ENCODE results near the gene GNB1L. TPM values are rescaled to one million over a fixed set of nuclear protein-coding genes. Genes with fewer than 3 reads are reported as not detected.

Gene GNB1L
- polyA plus RNA-seq, 1 donor = 4.4 TPM

DNA sequence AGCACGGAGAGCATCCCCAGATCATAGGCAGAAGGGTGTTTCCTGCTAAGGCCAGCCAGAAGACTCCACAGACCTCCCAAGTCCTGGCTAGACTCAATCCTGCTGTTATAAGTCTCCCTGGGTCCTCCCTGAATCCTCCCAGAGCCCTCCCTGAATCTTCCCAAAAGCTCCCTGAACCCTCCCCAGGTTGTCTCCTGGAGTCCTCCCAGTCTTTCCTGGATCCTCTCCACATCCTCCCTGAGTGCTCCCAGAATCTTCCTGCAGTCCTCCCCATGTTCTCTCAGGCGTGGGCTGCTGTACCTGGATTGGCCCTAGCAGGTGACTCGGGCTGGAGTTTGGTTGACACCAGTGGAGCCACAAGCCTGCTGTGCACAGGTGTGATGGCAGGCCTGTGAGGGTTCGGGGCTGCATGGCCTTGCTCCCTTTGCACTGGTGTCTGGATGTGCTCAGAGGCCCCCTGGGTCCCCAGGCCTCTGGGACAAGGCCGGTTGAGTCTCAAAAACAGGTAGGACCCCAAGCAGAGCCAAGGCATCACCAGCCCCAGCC is 119.8 kb downstream of the GNB1L start:
- DNase-seq = no peak
- peaks cover 30% of the 10 kb centered on the region for H3K27me3 ChIP-seq (ENCODE audit: control insufficient read depth, insufficient read depth, low read length)
- H3K36me3 ChIP-seq (ENCODE audit: control insufficient read depth, insufficient read depth, low read length) = no peaks in the 10 kb centered on the region
- no peak overlapping the region for H3K4me3 ChIP-seq (ENCODE audit: low read length)
- H3K27ac ChIP-seq (ENCODE audit: low read length) = no peak overlapping the region
- H3K9me3 ChIP-seq (ENCODE audit: control insufficient read depth, low read depth, low read length) = no peaks in the 10 kb centered on the region
- no CpG with 5 or more reads among the region's 5 CpGs for WGBS (ENCODE audit: insufficient coverage, low lambda C conversion rate)
- H3K4me1 ChIP-seq (ENCODE audit: control insufficient read depth, insufficient read depth, low read length) = peaks cover 7% of the 10 kb centered on the region

DNA sequence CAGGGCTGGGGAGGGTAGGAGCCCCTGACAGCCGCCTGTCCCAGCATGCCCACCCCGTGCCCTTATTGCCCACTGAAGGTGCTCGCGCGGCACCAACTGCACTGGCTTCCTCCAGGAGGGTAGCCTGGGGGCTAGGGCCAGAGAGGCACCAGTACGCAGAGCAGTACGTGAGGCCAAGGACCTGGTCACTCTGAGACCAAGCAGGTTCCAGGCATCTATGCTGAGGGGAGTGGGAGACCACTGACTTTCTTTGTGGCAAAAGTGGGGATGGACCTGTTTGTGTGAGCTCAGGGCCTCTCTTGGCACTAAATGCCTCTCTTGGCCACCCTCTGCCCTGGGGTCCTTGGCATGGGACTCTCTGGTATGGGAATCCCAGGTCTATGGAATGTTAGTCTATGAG is 120.5 kb downstream of the GNB1L start:
- Histone ChIP-seq H3K4me3 (ENCODE audit: low read length) (no peak overlapping the region), H3K27me3 (ENCODE audit: control insufficient read depth, insufficient read depth, low read length) (peaks cover 30% of the 10 kb centered on the region), H3K4me1 (ENCODE audit: control insufficient read depth, insufficient read depth, low read length) (peaks cover 7% of the 10 kb centered on the region), H3K36me3 (ENCODE audit: control insufficient read depth, insufficient read depth, low read length) (no peaks in the 10 kb centered on the region), H3K27ac (ENCODE audit: low read length) (no peak overlapping the region), H3K9me3 (ENCODE audit: control insufficient read depth, low read depth, low read length) (no peaks in the 10 kb centered on the region)
- no peak for DNase-seq
- WGBS (ENCODE audit: insufficient coverage, low lambda C conversion rate) = no CpG with 5 or more reads among the region's 7 CpGs

DNA sequence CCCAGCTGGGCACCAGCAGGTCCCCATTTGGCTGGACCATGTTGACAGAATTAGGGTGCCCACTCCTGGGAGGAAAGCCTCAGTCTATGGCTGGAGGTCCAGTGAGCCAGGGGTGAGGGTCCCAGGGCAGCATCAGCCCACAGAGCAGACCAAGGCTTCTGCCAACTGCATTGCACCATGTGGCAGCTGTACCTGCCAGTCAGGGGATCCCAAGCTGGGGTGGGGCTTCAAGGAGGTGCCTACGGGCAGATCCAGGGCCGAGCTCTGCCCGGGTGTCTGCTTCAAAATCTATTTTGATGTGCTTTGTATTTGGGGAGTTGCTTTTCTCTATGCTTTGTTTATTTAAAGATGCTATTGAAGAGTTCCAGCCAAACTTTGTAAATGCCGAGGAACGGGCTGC is 120.9 kb downstream of the GNB1L start:
- no peak for DNase-seq
- peaks cover 30% of the 10 kb centered on the region for H3K27me3 ChIP-seq (ENCODE audit: control insufficient read depth, insufficient read depth, low read length)
- no CpG with 5 or more reads among the region's 5 CpGs for WGBS (ENCODE audit: insufficient coverage, low lambda C conversion rate)

More for the DNA sequence above, 120.9 kb downstream of the GNB1L start:
- no peak overlapping the region for H3K27ac ChIP-seq (ENCODE audit: low read length)
- no peaks in the 10 kb centered on the region for H3K36me3 ChIP-seq (ENCODE audit: control insufficient read depth, insufficient read depth, low read length)
- peaks cover 7% of the 10 kb centered on the region for H3K4me1 ChIP-seq (ENCODE audit: control insufficient read depth, insufficient read depth, low read length)
- H3K9me3 ChIP-seq (ENCODE audit: control insufficient read depth, low read depth, low read length) = no peaks in the 10 kb centered on the region
- no peak overlapping the region for H3K4me3 ChIP-seq (ENCODE audit: low read length)

Other genes starting within 250 kb of the GNB1L start
- gene SEPTIN5, start 140.4 kb downstream of the GNB1L start, polyA plus RNA-seq = 24.9 TPM
- gene GP1BB, start 131.3 kb downstream of the GNB1L start, polyA plus RNA-seq = 4.4 TPM
- 2.4 TPM for gene TBX1, start 94.1 kb downstream of the GNB1L start, polyA plus RNA-seq
- gene RTL10, start within 50 bp of the GNB1L start, polyA plus RNA-seq = 19.5 TPM
- 182 TPM for gene COMT, start 86.9 kb upstream of the GNB1L start, polyA plus RNA-seq
- 22.5 TPM for gene TXNRD2, start 86.9 kb upstream of the GNB1L start, polyA plus RNA-seq
- 21.8 TPM for gene ARVCF, start 161.9 kb upstream of the GNB1L start, polyA plus RNA-seq
- gene TANGO2, start 166.2 kb upstream of the GNB1L start, polyA plus RNA-seq = 16.5 TPM
- gene DGCR8, start 225.4 kb upstream of the GNB1L start, polyA plus RNA-seq = 36.5 TPM